ENCODE measurements around the gene FBN2. TPM values are rescaled to one million over a fixed set of nuclear protein-coding genes. Genes with fewer than 3 reads are reported as not detected.

The FBN2 gene
- total and polyA plus RNA-seq, 9 donors: 0.23 to 3.5 (median 1.0) TPM

GRCh38 chr5:128409166-128409800 is 128.8 kb downstream of the FBN2 start:
- no peaks in the 10 kb centered on the region for H3K36me3 ChIP-seq
- H3K27ac ChIP-seq: no peak overlapping the region
- H3K27me3 ChIP-seq: no peaks in the 10 kb centered on the region
- TF ChIP-seq EP300 (IDR thresholded peaks at IDR 0.05) (no peak), CTCF (IDR thresholded peaks at IDR 0.05) (no peak), POLR2A (IDR thresholded peaks at IDR 0.05) (no peak)
- H3K4me3 ChIP-seq: no peak overlapping the region
- intact Hi-C loops (cut with DNase I): no loop called here
- H3K9me3 ChIP-seq: no peaks in the 10 kb centered on the region
- peaks cover 1% of the 10 kb centered on the region for H3K4me1 ChIP-seq (ENCODE audit: insufficient read depth)
- no peak for DNase-seq

- no peak for TF ChIP-seq EP300 (IDR thresholded peaks at IDR 0.05)
- no peak for TF ChIP-seq CTCF (IDR thresholded peaks at IDR 0.05)
- TF ChIP-seq POLR2A (IDR thresholded peaks at IDR 0.05): no peak
- WGBS, 3 donors: 56 to 71% (median 62%) methylated on average over 5 of the region's 5 CpGs
- intact Hi-C loops (cut with DNase I): no loop called here
- Histone ChIP-seq H3K27me3 (no peaks in the 10 kb centered on the region), H3K36me3 (no peaks in the 10 kb centered on the region), H3K4me3 (no peak overlapping the region), H3K9me3 (no peaks in the 10 kb centered on the region), H3K4me1 (ENCODE audit: insufficient read depth) (peaks cover 1% of the 10 kb centered on the region), H3K27ac (no peak overlapping the region)
- no peak for DNase-seq
These were observed 129.4 kb downstream of the FBN2 start for GRCh38 chr5:128408622-128409021.

- H3K27me3 ChIP-seq: no peaks in the 10 kb centered on the region
- TF ChIP-seq EP300 (IDR thresholded peaks at IDR 0.05): no peak
- no peak for TF ChIP-seq POLR2A (IDR thresholded peaks at IDR 0.05)
- TF ChIP-seq CTCF (IDR thresholded peaks at IDR 0.05): no peak
- WGBS, 3 donors: 96 to 98% (median 97%) methylated on average over 1 of the region's 1 CpG
- H3K4me3 ChIP-seq: no peak overlapping the region
- intact Hi-C loops (cut with DNase I): no loop called here
- H3K36me3 ChIP-seq: no peaks in the 10 kb centered on the region
- no peaks in the 10 kb centered on the region for H3K9me3 ChIP-seq
- no peak for DNase-seq
- H3K4me1 ChIP-seq (ENCODE audit: insufficient read depth): peaks cover 1% of the 10 kb centered on the region
- no peak overlapping the region for H3K27ac ChIP-seq
These were observed 130.1 kb downstream of the FBN2 start for GRCh38 chr5:128407944-128408343.

- H3K9me3 ChIP-seq: no peaks in the 10 kb centered on the region
- H3K36me3 ChIP-seq: no peaks in the 10 kb centered on the region
- WGBS, 3 donors: 11 to 12% (median 12%) methylated on average over 3 of the region's 3 CpGs
- H3K27ac ChIP-seq: no peak overlapping the region
- no peaks in the 10 kb centered on the region for H3K27me3 ChIP-seq
- intact Hi-C loops (cut with DNase I): no loop called here
- H3K4me3 ChIP-seq: no peak overlapping the region
- DNase-seq: no peak
- peaks cover 1% of the 10 kb centered on the region for H3K4me1 ChIP-seq (ENCODE audit: insufficient read depth)
- no peak for TF ChIP-seq POLR2A (IDR thresholded peaks at IDR 0.05)
- no peak for TF ChIP-seq EP300 (IDR thresholded peaks at IDR 0.05)
- no peak for TF ChIP-seq CTCF (IDR thresholded peaks at IDR 0.05)
These were observed 131.2 kb downstream of the FBN2 start for GRCh38 chr5:128406803-128407202.
